ENCODE results near the gene NAV2. TPM values are rescaled to one million over a fixed set of nuclear protein-coding genes. Genes with fewer than 3 reads are reported as not detected.

Gene NAV2
- total and polyA plus RNA-seq, 5 donors, result 4.4 to 12.9 (median 8.6) TPM

DNA sequence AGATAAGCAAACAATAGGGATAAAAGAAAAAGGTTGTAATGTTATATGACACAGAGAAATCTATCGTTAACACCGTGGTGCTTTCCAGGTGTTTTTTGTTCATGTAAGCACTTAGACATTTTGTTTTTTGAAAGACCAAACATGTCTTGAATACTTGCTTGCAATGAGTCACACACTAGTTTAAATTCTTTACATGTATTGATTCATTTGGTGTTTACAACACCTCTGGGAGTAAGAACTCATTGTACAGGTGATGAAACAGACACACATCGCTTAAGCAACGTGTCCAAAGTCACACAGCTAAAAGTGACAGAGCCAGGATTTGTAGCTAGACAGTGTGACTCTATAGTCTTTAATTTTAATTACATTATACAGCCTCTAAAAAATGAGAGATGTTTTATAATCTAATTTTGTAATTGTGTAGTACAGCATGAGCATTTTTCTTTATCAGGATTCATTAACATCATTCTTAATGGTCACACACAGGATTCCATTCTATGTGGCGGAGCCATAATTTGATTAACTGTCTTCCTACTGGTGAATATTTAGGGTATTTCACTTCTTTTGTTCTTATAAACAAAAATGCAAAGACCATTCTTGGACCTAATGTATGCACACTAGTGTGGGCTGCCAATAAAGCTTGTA, 298.8 kb downstream of the NAV2 start:
- ATAC-seq (no peak), DNase-seq (no peak)
- Histone ChIP-seq H3K27me3 (ENCODE audit: control insufficient read depth, insufficient read depth) (no peaks in the 10 kb centered on the region), H3K4me1 (ENCODE audit: control insufficient read depth, insufficient read depth, low read length) (peaks cover 2% of the 10 kb centered on the region), H3K4me3 (ENCODE audit: low read length) (no peak overlapping the region), H3K9me3 (ENCODE audit: control insufficient read depth, low read length) (no peaks in the 10 kb centered on the region), H3K27ac (ENCODE audit: low read length) (no peak overlapping the region)
- intact Hi-C loops (cut with DNase I), result no loop called here
- 90% methylated on average over 5 of the region's 5 CpGs for WGBS

DNA sequence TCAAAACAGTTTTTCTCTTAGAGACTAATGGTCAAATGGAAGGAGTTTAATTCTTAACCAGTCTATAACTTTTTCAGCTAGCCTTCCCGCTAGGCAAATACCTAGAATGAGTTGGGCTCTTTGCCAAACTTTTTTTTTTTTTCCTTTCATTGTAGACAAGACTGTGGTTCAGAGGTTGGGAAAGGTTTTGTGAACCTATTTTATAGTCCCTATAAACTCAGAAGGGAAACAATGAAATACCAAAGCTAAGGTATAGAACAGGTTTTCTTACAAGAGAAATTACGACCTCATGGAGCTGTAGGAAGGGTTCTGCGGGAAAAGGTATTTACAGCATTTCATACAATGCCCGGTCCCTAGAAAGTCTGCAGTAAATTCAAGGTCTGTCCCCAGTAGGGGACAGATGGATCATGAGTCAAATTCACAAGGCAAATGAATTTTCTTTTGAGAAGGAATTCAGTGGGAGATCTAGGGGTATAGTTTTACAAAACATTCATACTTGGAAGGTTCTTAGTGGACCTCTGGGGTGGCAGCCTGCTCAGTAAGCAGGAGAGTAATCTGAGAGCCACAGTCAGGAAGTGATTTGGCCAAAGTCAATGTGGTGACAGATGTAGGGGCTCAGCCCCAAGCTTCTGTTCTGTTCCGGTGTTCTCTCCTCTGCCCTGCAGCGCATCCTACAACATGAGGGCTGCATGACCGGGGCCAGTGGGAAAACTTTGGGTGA, 300.9 kb downstream of the NAV2 start:
- no peak for DNase-seq
- intact Hi-C loops (cut with DNase I), result no loop called here
- Histone ChIP-seq H3K27ac (ENCODE audit: low read length) (no peak overlapping the region), H3K4me1 (ENCODE audit: control insufficient read depth, insufficient read depth, low read length) (no peaks in the 10 kb centered on the region), H3K9me3 (ENCODE audit: control insufficient read depth, low read length) (no peaks in the 10 kb centered on the region), H3K4me3 (ENCODE audit: low read length) (no peak overlapping the region), H3K27me3 (ENCODE audit: control insufficient read depth, insufficient read depth) (no peaks in the 10 kb centered on the region)
- WGBS, result 65% methylated on average over 7 of the region's 7 CpGs
- ATAC-seq, result peak; percentile 64 to 82

DNA sequence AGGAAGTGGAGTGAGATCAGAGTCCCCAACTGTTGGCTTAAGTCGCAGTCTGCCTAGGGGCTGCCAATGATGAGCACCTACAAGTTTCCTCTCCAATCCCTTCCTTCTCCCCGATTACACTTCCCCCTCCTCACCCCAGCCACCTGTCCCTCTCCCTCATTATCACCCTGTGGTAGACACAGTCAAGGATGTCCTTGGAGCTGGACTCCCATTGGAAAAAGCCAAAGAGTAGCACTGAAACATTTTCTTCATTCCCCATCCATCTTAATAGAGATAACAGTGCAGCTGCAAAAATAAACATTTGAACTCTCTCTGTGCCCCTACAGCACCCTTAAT, 301.4 kb downstream of the NAV2 start:
- peak in 1 of 2 donors; percentile 35 for ATAC-seq
- H3K9me3 ChIP-seq (ENCODE audit: control insufficient read depth, low read length), result no peaks in the 10 kb centered on the region
- H3K27ac ChIP-seq (ENCODE audit: low read length), result peak overlapping the region; percentile 31
- intact Hi-C loops (cut with DNase I), result no loop called here
- DNase-seq, result no peak
- WGBS, result 40% methylated on average over 2 of the region's 2 CpGs
- no peaks in the 10 kb centered on the region for H3K4me1 ChIP-seq (ENCODE audit: control insufficient read depth, insufficient read depth, low read length)
- H3K4me3 ChIP-seq (ENCODE audit: low read length), result no peak overlapping the region
- H3K27me3 ChIP-seq (ENCODE audit: control insufficient read depth, insufficient read depth), result no peaks in the 10 kb centered on the region

DNA sequence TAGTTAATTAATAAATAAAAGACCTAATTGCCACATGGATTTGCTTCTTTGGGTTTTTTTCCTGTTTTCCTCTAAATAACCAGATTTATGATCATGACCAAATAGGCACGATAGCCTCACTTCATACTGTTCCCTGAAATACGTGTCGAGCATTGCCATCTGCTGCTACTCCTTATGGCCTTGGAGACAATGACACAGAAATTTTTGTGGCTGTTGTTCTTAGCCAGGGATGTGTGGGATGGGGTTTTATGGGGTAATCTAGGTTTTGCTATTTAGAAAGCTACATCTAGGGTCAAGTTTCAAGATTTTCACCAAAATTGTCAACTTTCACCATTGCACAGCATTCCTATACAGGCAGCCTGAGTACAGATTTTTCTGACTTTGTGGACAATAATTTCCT, 302.5 kb downstream of the NAV2 start:
- Histone ChIP-seq H3K27ac (ENCODE audit: low read length) (no peak overlapping the region), H3K4me1 (ENCODE audit: control insufficient read depth, insufficient read depth, low read length) (no peaks in the 10 kb centered on the region), H3K27me3 (ENCODE audit: control insufficient read depth, insufficient read depth) (no peaks in the 10 kb centered on the region), H3K9me3 (ENCODE audit: control insufficient read depth, low read length) (no peaks in the 10 kb centered on the region), H3K4me3 (ENCODE audit: low read length) (no peak overlapping the region)
- intact Hi-C loops (cut with DNase I), result no loop called here
- no peak for DNase-seq
- WGBS, result 90% methylated on average over 3 of the region's 3 CpGs
- ATAC-seq, result no peak

DNA sequence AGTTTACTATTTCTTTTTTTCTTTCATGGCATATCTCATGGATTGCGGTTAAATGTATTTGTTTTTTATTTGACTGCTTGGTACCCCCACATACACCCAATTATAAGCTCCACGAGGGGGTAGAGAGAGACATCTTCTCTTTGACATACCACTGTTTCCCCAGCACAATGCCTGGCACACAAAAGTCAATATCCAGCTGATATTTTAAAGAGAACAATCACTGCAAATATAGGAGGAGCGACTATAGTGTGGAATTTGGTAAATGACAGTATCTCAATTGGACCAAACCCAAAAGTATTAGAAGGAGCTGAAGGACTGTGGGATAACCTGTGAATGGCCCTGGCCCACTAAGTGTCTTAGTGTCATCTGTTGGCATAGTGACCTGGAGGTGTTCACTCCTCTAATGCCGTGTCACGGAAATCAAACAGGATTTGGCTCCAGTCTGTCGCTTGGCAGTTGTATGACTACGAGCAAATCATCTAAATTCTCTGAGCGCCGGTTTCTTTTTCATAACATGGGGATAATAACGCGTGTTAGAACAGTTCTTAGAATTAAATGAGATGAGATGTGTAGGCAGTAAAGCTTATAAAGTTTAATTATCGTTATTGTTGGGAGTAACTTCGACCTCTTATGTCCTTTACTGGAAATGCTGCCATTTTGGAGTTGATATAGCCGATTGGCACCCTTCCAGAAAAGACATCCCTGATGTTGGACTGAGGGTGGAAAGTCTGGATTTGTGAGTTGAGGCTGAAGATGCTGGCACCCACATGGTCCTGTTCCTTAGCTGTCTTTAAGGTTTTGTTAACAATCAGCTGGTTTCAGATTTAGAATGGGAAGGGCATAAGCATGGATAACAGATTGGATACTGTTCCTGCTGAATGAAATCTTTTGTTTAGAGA, 303.1 kb downstream of the NAV2 start:
- ATAC-seq (peak; percentile 61 to 71), DNase-seq (no peak)
- H3K4me3 ChIP-seq (ENCODE audit: low read length), result no peak overlapping the region
- no peaks in the 10 kb centered on the region for H3K27me3 ChIP-seq (ENCODE audit: control insufficient read depth, insufficient read depth)
- H3K9me3 ChIP-seq (ENCODE audit: control insufficient read depth, low read length), result no peaks in the 10 kb centered on the region
- no peak overlapping the region for H3K27ac ChIP-seq (ENCODE audit: low read length)
- intact Hi-C loops (cut with DNase I), result no loop called here
- WGBS, result 40% methylated on average over 14 of the region's 14 CpGs
- H3K4me1 ChIP-seq (ENCODE audit: control insufficient read depth, insufficient read depth, low read length), result no peaks in the 10 kb centered on the region

DNA sequence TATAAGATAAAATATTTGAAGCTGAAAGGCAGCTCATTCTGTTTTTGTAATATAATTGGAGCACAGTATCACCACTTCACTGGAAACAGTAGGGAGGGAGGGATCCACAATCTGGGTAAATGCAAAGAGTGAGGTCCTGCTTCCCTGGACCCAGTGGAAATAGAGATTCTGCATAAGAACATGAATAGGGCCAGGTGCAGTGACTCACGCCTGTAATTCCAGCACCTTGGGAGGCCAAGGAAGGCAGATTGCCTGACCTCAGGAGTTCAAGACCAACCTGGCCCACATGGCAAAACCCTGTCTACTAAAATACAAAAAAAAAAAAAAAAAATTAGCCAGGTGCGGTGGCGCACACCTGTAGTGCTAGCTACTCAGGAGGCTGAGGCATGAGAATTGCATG, 303.9 kb downstream of the NAV2 start:
- no peak for DNase-seq
- Histone ChIP-seq H3K27me3 (ENCODE audit: control insufficient read depth, insufficient read depth) (no peaks in the 10 kb centered on the region), H3K9me3 (ENCODE audit: control insufficient read depth, low read length) (no peaks in the 10 kb centered on the region), H3K27ac (ENCODE audit: low read length) (no peak overlapping the region), H3K4me3 (ENCODE audit: low read length) (no peak overlapping the region), H3K4me1 (ENCODE audit: control insufficient read depth, insufficient read depth, low read length) (no peaks in the 10 kb centered on the region)
- WGBS, result 64% methylated on average over 3 of the region's 3 CpGs
- ATAC-seq, result no peak
- intact Hi-C loops (cut with DNase I), result no loop called here

DNA sequence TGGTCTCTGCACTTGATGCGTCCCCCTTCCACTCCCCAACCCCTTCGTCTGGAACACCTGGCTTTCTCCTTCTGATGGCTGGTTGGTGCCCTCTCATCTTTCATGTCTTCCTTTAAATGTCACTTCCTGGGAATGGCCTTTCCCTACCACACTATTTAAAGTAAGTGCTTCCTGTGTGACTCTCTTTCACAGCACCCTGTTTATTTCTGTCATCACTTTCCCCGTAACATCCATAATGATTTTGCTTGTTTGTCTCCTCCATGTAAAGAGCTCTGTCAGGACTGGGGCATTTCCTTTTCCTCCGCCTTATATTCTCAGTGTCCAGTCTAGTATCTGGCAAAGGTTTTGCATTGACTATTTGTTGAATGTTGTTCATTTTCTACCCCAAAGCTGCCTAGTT, 304.7 kb downstream of the NAV2 start:
- 71% methylated on average over 4 of the region's 4 CpGs for WGBS
- intact Hi-C loops (cut with DNase I), result no loop called here
- H3K4me1 ChIP-seq (ENCODE audit: control insufficient read depth, insufficient read depth, low read length), result no peaks in the 10 kb centered on the region
- no peak overlapping the region for H3K4me3 ChIP-seq (ENCODE audit: low read length)
- H3K27ac ChIP-seq (ENCODE audit: low read length), result no peak overlapping the region
- H3K27me3 ChIP-seq (ENCODE audit: control insufficient read depth, insufficient read depth), result no peaks in the 10 kb centered on the region
- H3K9me3 ChIP-seq (ENCODE audit: control insufficient read depth, low read length), result no peaks in the 10 kb centered on the region
- ATAC-seq, result peak in 1 of 2 donors; percentile 40
- DNase-seq, result no peak

DNA sequence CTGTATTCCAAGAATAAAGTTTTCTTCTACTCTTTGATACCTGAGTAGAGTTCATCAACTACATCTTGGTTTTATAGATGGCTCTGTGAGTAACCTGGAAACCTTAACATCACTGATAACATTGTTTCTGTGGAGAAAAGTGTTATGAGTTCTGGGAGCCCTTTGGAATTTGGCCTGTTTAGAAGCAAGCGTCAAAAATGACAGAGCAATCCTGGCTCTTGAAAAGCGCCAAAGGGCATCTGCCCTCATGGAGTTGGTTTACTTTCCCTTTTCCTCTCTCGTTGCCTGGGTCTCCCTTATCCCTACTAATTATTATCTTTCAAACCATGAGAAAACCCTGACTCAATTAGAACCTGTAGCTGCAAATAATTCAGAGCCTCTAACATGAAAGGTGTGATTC, 307.6 kb downstream of the NAV2 start:
- Histone ChIP-seq H3K4me1 (ENCODE audit: control insufficient read depth, insufficient read depth, low read length) (no peaks in the 10 kb centered on the region), H3K4me3 (ENCODE audit: low read length) (no peak overlapping the region), H3K27ac (ENCODE audit: low read length) (no peak overlapping the region), H3K27me3 (ENCODE audit: control insufficient read depth, insufficient read depth) (no peaks in the 10 kb centered on the region), H3K9me3 (ENCODE audit: control insufficient read depth, low read length) (no peaks in the 10 kb centered on the region)
- 74% methylated on average over 3 of the region's 3 CpGs for WGBS
- intact Hi-C loops (cut with DNase I), result no loop called here
- DNase-seq (no peak), ATAC-seq (no peak)

DNA sequence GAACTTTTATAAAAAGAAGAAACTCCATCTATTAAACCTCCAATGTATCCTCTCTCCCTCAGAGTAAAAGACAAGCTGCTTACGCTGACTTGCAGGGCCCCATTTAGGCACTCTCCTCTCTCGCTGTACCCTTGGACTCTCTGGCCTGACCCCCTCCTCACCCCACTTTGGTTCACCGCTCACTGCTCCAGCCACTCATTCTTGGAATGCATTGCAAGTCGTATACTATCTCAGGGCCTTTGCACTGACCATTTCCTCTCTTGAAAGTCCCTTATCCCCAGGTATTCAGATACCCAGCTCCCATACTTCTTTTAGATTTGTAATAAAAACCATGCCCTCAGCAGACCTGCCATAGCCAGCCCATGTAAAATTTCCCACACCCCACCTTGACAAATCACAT, 308.1 kb downstream of the NAV2 start:
- 85% methylated on average over 4 of the region's 4 CpGs for WGBS
- no peak for ATAC-seq
- no peaks in the 10 kb centered on the region for H3K9me3 ChIP-seq (ENCODE audit: control insufficient read depth, low read length)
- no peak overlapping the region for H3K27ac ChIP-seq (ENCODE audit: low read length)
- DNase-seq, result no peak
- no peaks in the 10 kb centered on the region for H3K27me3 ChIP-seq (ENCODE audit: control insufficient read depth, insufficient read depth)
- intact Hi-C loops (cut with DNase I), result no loop called here
- no peaks in the 10 kb centered on the region for H3K4me1 ChIP-seq (ENCODE audit: control insufficient read depth, insufficient read depth, low read length)
- H3K4me3 ChIP-seq (ENCODE audit: low read length), result no peak overlapping the region

DNA sequence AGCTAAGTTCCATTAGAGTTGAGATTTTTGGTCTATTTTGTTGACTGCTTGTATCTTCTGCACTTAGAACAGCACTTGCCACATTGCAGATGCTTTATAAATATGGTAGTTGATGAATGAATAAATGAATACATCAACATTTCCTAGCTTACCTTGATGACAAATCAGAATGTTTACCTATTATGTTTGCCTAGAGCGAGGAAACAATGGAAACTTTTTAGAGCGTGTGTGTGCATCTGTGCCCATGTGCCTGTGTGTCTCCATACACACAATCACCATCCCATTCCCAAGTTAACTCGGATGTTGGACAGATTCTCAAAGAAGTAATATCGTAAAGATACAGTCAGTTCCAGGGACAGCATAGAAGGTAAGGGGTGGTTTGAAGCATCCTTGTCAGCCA, 308.6 kb downstream of the NAV2 start:
- H3K27ac ChIP-seq (ENCODE audit: low read length), result no peak overlapping the region
- ATAC-seq, result no peak
- H3K9me3 ChIP-seq (ENCODE audit: control insufficient read depth, low read length), result no peaks in the 10 kb centered on the region
- WGBS, result 93% methylated on average over 4 of the region's 4 CpGs
- H3K4me3 ChIP-seq (ENCODE audit: low read length), result no peak overlapping the region
- no peak for DNase-seq
- intact Hi-C loops (cut with DNase I), result no loop called here
- no peaks in the 10 kb centered on the region for H3K27me3 ChIP-seq (ENCODE audit: control insufficient read depth, insufficient read depth)
- no peaks in the 10 kb centered on the region for H3K4me1 ChIP-seq (ENCODE audit: control insufficient read depth, insufficient read depth, low read length)

DNA sequence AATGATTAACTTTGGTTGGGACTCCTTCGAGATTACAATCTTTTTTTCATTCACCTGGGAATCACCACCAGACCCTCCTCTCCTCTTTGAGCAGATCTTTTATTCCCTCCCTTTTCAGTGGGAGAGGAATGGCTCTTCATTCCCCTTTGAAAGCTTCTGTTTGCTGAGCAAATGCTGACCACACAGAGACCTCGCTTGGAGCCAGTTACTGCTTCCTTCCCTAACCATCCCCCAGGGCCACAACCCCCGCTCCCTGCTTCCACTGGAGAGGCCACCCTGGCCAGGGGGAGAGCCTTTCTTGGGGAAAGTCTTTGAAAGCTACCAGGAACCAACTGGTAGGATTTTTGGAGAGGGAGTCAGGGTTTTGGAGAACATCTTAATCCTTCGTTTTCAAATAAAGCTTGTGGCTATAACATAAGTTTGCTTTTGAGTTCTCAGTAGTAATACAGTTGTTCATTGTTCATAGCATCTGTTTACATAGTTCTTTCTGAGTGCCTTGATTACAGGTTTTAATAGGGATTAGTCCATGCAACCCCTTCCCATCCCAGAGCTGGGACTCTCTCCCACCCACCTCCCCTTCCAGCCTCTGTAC, 309.2 kb downstream of the NAV2 start:
- no peaks in the 10 kb centered on the region for H3K9me3 ChIP-seq (ENCODE audit: control insufficient read depth, low read length)
- H3K4me3 ChIP-seq (ENCODE audit: low read length), result no peak overlapping the region
- ATAC-seq (no peak), DNase-seq (no peak)
- no peak overlapping the region for H3K27ac ChIP-seq (ENCODE audit: low read length)
- intact Hi-C loops (cut with DNase I), result no loop called here
- H3K4me1 ChIP-seq (ENCODE audit: control insufficient read depth, insufficient read depth, low read length), result no peaks in the 10 kb centered on the region
- WGBS, result 72% methylated on average over 4 of the region's 4 CpGs
- H3K27me3 ChIP-seq (ENCODE audit: control insufficient read depth, insufficient read depth), result no peaks in the 10 kb centered on the region
